GM23248 (cell line): ENCODE data around the gene PSMA4. TPM values are rescaled to one million over a fixed set of nuclear protein-coding genes. Genes with fewer than 3 reads are reported as not detected.
A peak's percentile ranks its signal among the peaks of the same experiment; 100 is the strongest.
"Not testable (repeated sequence)": the region's sequence is repeated elsewhere in the genome, so short reads cannot be mapped to it uniquely, and the experiment has no call there.

Experiments
- DNase-seq: peaks from one replicate; pipeline ENCODE4 v3.0.0-alpha.2; 2015
- H2AFZ ChIP-seq: fragments of 200-600 bp; sonication (generic); 2 replicates; pipeline ENCODE4 v1.6.1; 2016; ENCODE audit warnings: antibody characterized with exemption
- H3F3A ChIP-seq: fragments of 200-600 bp; sonication (generic); 2 replicates; pipeline ENCODE4 v1.6.1; 2016; ENCODE audit warnings: mild to moderate bottlenecking, antibody characterized with exemption, mixed run types; ENCODE audit not compliant: insufficient read depth
- H3K27ac ChIP-seq: fragments of 200-600 bp; sonication (generic); 2 replicates; pipeline ENCODE4 v1.5.1; 2016; ENCODE audit warnings: mild to moderate bottlenecking
- H3K27me3 ChIP-seq: fragments of 200-600 bp; sonication (generic); replicated peaks from 2 replicates; pipeline ENCODE4 v1.6.1; 2016; ENCODE audit warnings: mild to moderate bottlenecking; ENCODE audit not compliant: insufficient read depth
- H3K36me3 ChIP-seq: fragments of 200-600 bp; sonication (generic); 2 replicates; pipeline ENCODE4 v1.6.1; 2016; ENCODE audit warnings: low read depth, mild to moderate bottlenecking
- H3K4me1 ChIP-seq: fragments of 200-600 bp; sonication (generic); 2 replicates; pipeline ENCODE4 v1.6.1; 2016; ENCODE audit warnings: mild to moderate bottlenecking; ENCODE audit not compliant: insufficient read depth
- H3K4me2 ChIP-seq: fragments of 200-600 bp; sonication (generic); one replicate; pipeline ENCODE4 v1.6.1; 2016; ENCODE audit warnings: mild to moderate bottlenecking; ENCODE audit not compliant: unreplicated experiment
- H3K4me3 ChIP-seq: fragments of 200-600 bp; sonication (generic); 2 replicates; pipeline ENCODE4 v1.5.1; 2016; ENCODE audit warnings: mild to moderate bottlenecking
- H3K79me2 ChIP-seq: fragments of 200-600 bp; sonication (generic); 2 replicates; pipeline ENCODE4 v1.6.1; 2016; ENCODE audit warnings: mild to moderate bottlenecking; ENCODE audit not compliant: insufficient read depth
- H3K9ac ChIP-seq: fragments of 200-600 bp; sonication (generic); 2 replicates; pipeline ENCODE4 v1.6.1; 2016; ENCODE audit warnings: mild to moderate bottlenecking
- H3K9me2 ChIP-seq: fragments of 200-600 bp; sonication (generic); 2 replicates; pipeline ENCODE4 v1.6.1; 2016; ENCODE audit warnings: mixed run types, mild to moderate bottlenecking, moderate library complexity; ENCODE audit not compliant: insufficient read depth
- H3K9me3 ChIP-seq: fragments of 200-600 bp; sonication (generic); one replicate; pipeline ENCODE4 v1.6.1; 2017; ENCODE audit warnings: low read depth
- H4K20me1 ChIP-seq: fragments of 200-600 bp; sonication (generic); 2 replicates; pipeline ENCODE4 v1.6.0; 2016; ENCODE audit not compliant: insufficient read depth
- EZH2 ChIP-seq: fragments of 200-600 bp; sonication (generic); IDR thresholded peaks from 2 replicates; pipeline ENCODE4 v1.6.1; 2018; ENCODE audit warnings: antibody characterized with exemption, mild to moderate bottlenecking; ENCODE audit not compliant: insufficient read depth, poor library complexity, severe bottlenecking
- EZH2phosphoT487 ChIP-seq: fragments of 200-600 bp; sonication (generic); IDR thresholded peaks from 2 replicates; pipeline ENCODE4 v1.6.1; 2018; ENCODE audit warnings: antibody characterized with exemption, moderate library complexity, mild to moderate bottlenecking, low read depth; ENCODE audit not compliant: insufficient read depth
- WGBS, 2 experiments: methylation state at CpG; one replicate each; pipeline ENCODE4 v1.1.6; 2015 to 2017; ENCODE audit warnings: low lambda C conversion rate in 2 of 2, low coverage in 1 of 2; ENCODE audit errors: missing lambda C conversion rate in 2 of 2; 5-methylcytosine and 5-hydroxymethylcytosine counted together
- in situ Hi-C: fragments of 300-500 bp; cut with MboI; formaldehyde crosslinking; loops from 2 replicates; pipeline ENCODE4 v1.15.0; 2020
- polyA plus RNA-seq: library from polyadenylated mRNA; unstranded; fragments of >200 nt; fragmentation: Nextera tagmentation; extraction: Ambion mirVana; gene quantifications from 2 replicates; pipeline ENCODE4 v1.2.1, GENCODE V29; 2016
- total RNA-seq: library from RNA; depleted of rRNA; stranded (reverse); fragments of >200 nt; shearing (Covaris generic); gene quantifications from 2 replicates; pipeline ENCODE4 v1.2.3, GENCODE V29; 2014

The PSMA4 gene
- total and polyA plus RNA-seq, 2 experiments from 2014 or later: 177 to 246 TPM

GRCh38 chr15:78506971-78507830 is 33.0 kb upstream of the PSMA4 start, which contains the start of gene HYKK:
Gene HYKK, plus strand, starts transcription at chr15:78507577. Its CDS starts 5,512 bp downstream, at chr15:78513089.
- H3K4me1 ChIP-seq: no peaks in the 10 kb centered on the region
- no peaks in the 10 kb centered on the region for H4K20me1 ChIP-seq
- peak within 1 kb of the TSS; percentile 87 for H3K4me2 ChIP-seq
- H3K9ac ChIP-seq: peak within 1 kb of the TSS; percentile 66
- no peaks in the 10 kb centered on the region for H3K27me3 ChIP-seq
- no peaks in the 10 kb centered on the region for H3K9me3 ChIP-seq
- H3K4me3 ChIP-seq: peak within 1 kb of the TSS; percentile 75
- H2AFZ ChIP-seq: peak within 1 kb of the TSS; percentile 88
- TF ChIP-seq EZH2 (no peak), EZH2phosphoT487 (no peak)
- in situ Hi-C loops: no loop called here
- WGBS, 2 experiments: 1 to 2% methylated on average over 50 to 62 of the region's 63 CpGs
- no peaks in the 10 kb centered on the region for H3K9me2 ChIP-seq
- no peaks in the 10 kb centered on the region for H3K79me2 ChIP-seq
- H3K27ac ChIP-seq: peak within 1 kb of the TSS; percentile 60
- DNase-seq: peak; percentile 99
- no peaks in the 10 kb centered on the region for H3K36me3 ChIP-seq
- H3F3A ChIP-seq: peaks cover 13% of the 10 kb centered on the region

GRCh38 chr15:78507831-78508160 is 32.4 kb upstream of the PSMA4 start:
- Histone ChIP-seq H3K9me2 (no peaks in the 10 kb centered on the region), H3K9ac (peak overlapping the region; percentile 66), H3K27ac (no peak overlapping the region), H2AFZ (peak overlapping the region; percentile 88), H3K4me3 (peak overlapping the region; percentile 75), H3F3A (peaks cover 13% of the 10 kb centered on the region), H3K79me2 (no peaks in the 10 kb centered on the region), H3K4me1 (no peaks in the 10 kb centered on the region), H3K4me2 (peak overlapping the region; percentile 87), H4K20me1 (no peaks in the 10 kb centered on the region), H3K9me3 (no peaks in the 10 kb centered on the region), H3K27me3 (no peaks in the 10 kb centered on the region), H3K36me3 (no peaks in the 10 kb centered on the region)
- in situ Hi-C loops: no loop called here
- TF ChIP-seq EZH2phosphoT487: no peak
- TF ChIP-seq EZH2: no peak
- 3 to 4% methylated on average over 10 to 13 of the region's 13 CpGs for WGBS, 2 experiments
- DNase-seq: peak; percentile 43

GRCh38 chr15:78508272-78508671 is 32.0 kb upstream of the PSMA4 start:
- no peaks in the 10 kb centered on the region for H4K20me1 ChIP-seq
- peaks cover 13% of the 10 kb centered on the region for H3F3A ChIP-seq
- no peaks in the 10 kb centered on the region for H3K4me1 ChIP-seq
- H3K27ac ChIP-seq: no peak overlapping the region
- H3K9me2 ChIP-seq: no peaks in the 10 kb centered on the region
- H3K9me3 ChIP-seq: no peaks in the 10 kb centered on the region
- H3K4me2 ChIP-seq: peak overlapping the region; percentile 87
- TF ChIP-seq EZH2phosphoT487: no peak
- no peak for TF ChIP-seq EZH2
- H3K79me2 ChIP-seq: no peaks in the 10 kb centered on the region
- H3K9ac ChIP-seq: peak overlapping the region; percentile 66; the same call in 1 of the 2 replicates
- no peak for DNase-seq
- H3K27me3 ChIP-seq: no peaks in the 10 kb centered on the region
- no peaks in the 10 kb centered on the region for H3K36me3 ChIP-seq
- WGBS, 2 experiments: 56 to 57% methylated on average over 6 of the region's 6 CpGs
- in situ Hi-C loops: no loop called here
- H3K4me3 ChIP-seq: peak overlapping the region; percentile 75
- H2AFZ ChIP-seq: peak overlapping the region; percentile 88

- H3K9ac ChIP-seq: no peak overlapping the region
- no peak overlapping the region for H3K4me2 ChIP-seq
- no peak overlapping the region for H3K27ac ChIP-seq
- H3K79me2 ChIP-seq: no peaks in the 10 kb centered on the region
- 63 to 64% methylated on average over 6 of the region's 6 CpGs for WGBS, 2 experiments
- peaks cover 13% of the 10 kb centered on the region for H3F3A ChIP-seq
- no peaks in the 10 kb centered on the region for H3K9me3 ChIP-seq
- no peaks in the 10 kb centered on the region for H3K27me3 ChIP-seq
- TF ChIP-seq EZH2phosphoT487 (no peak), EZH2 (no peak)
- no peak for DNase-seq
- no peaks in the 10 kb centered on the region for H3K9me2 ChIP-seq
- H3K4me1 ChIP-seq: no peaks in the 10 kb centered on the region
- in situ Hi-C loops: no loop called here
- no peak overlapping the region for H2AFZ ChIP-seq
- no peaks in the 10 kb centered on the region for H3K36me3 ChIP-seq
- no peak overlapping the region for H3K4me3 ChIP-seq
- H4K20me1 ChIP-seq: no peaks in the 10 kb centered on the region
Observed at GRCh38 chr15:78509726-78510312, 30.4 kb upstream of the PSMA4 start.

- 91 to 100% methylated on average over 2 to 3 of the region's 3 CpGs for WGBS, 2 experiments
Observed at GRCh38 chr15:78520035-78520434, 20.2 kb upstream of the PSMA4 start.

More at GRCh38 chr15:78520035-78520434, 20.2 kb upstream of the PSMA4 start:
- H3K4me2 ChIP-seq, H3K9me3 ChIP-seq, H3K36me3 ChIP-seq, H3K9ac ChIP-seq, H2AFZ ChIP-seq, DNase-seq, H3K79me2 ChIP-seq, H3K4me1 ChIP-seq, H3F3A ChIP-seq, H3K9me2 ChIP-seq, H4K20me1 ChIP-seq, H3K27ac ChIP-seq, in situ Hi-C loops, H3K27me3 ChIP-seq, H3K4me3 ChIP-seq: not testable (repeated sequence)
